BLaER1 (cell line): ENCODE data around the gene PARN.
"Not testable (repeated sequence)": the region's sequence is repeated elsewhere in the genome, so short reads cannot be mapped to it uniquely, and the experiment has no call there.

Source experiments
- H3K27ac ChIP-seq: shearing (Covaris generic); formaldehyde crosslinking; 2 replicates; pipeline ENCODE4 v1.8.1; 2022
- H3K27me3 ChIP-seq: shearing (Covaris generic); formaldehyde crosslinking; 2 replicates; pipeline ENCODE4 v1.8.1; 2022
- H3K36me3 ChIP-seq: shearing (Covaris generic); formaldehyde crosslinking; 2 replicates; pipeline ENCODE4 v1.8.1; 2022
- H3K4me1 ChIP-seq: shearing (Covaris generic); formaldehyde crosslinking; 2 replicates; pipeline ENCODE4 v1.8.1; 2022
- H3K4me2 ChIP-seq: shearing (Covaris generic); formaldehyde crosslinking; 2 replicates; pipeline ENCODE4 v1.8.1; 2022
- H3K4me3 ChIP-seq: shearing (Covaris generic); formaldehyde crosslinking; 2 replicates; pipeline ENCODE4 v1.8.1; 2022
- H3K9ac ChIP-seq: shearing (Covaris generic); formaldehyde crosslinking; 2 replicates; pipeline ENCODE4 v1.8.1; 2022
- H3K9me3 ChIP-seq: shearing (Covaris generic); formaldehyde crosslinking; 2 replicates; pipeline ENCODE4 v1.8.1; 2022
- H4K20me1 ChIP-seq: shearing (Covaris generic); formaldehyde crosslinking; 2 replicates; pipeline ENCODE4 v1.8.1; 2022
- Cebpa-rat ChIP-seq: shearing (Covaris generic); IDR thresholded peaks from 2 replicates; pipeline ENCODE4 v1.8.1; 2022

The PARN gene

GRCh38 chr16:14652726-14653125 lies 22.7 kb upstream of the PARN start:
- TF ChIP-seq Cebpa-rat = no peak
- Histone ChIP-seq H3K9ac (no peak overlapping the region), H3K4me3 (no peak overlapping the region), H3K9me3 (no peaks in the 10 kb centered on the region), H3K4me2 (no peak overlapping the region), H4K20me1 (peaks cover 68% of the 10 kb centered on the region), H3K4me1 (peaks cover 4% of the 10 kb centered on the region), H3K27ac (no peak overlapping the region), H3K27me3 (no peaks in the 10 kb centered on the region), H3K36me3 (peaks cover 100% of the 10 kb centered on the region)

GRCh38 chr16:14650629-14651028 lies 20.6 kb upstream of the PARN start:
- Histone ChIP-seq H3K36me3 (peaks cover 100% of the 10 kb centered on the region), H3K9ac (no peak overlapping the region), H4K20me1 (peaks cover 86% of the 10 kb centered on the region), H3K4me3 (no peak overlapping the region), H3K27ac (no peak overlapping the region), H3K9me3 (no peaks in the 10 kb centered on the region), H3K27me3 (no peaks in the 10 kb centered on the region), H3K4me2 (no peak overlapping the region), H3K4me1 (no peaks in the 10 kb centered on the region)
- no peak for TF ChIP-seq Cebpa-rat

- H3K4me2 ChIP-seq = no peak overlapping the region
- no peak overlapping the region for H3K9ac ChIP-seq
- no peaks in the 10 kb centered on the region for H3K9me3 ChIP-seq
- H3K27ac ChIP-seq = no peak overlapping the region
- H3K4me3 ChIP-seq = no peak overlapping the region
- H3K36me3 ChIP-seq = peaks cover 100% of the 10 kb centered on the region
- H3K4me1 ChIP-seq = no peaks in the 10 kb centered on the region
- no peaks in the 10 kb centered on the region for H3K27me3 ChIP-seq
- peaks cover 87% of the 10 kb centered on the region for H4K20me1 ChIP-seq
- TF ChIP-seq Cebpa-rat = no peak
Observed at GRCh38 chr16:14649816-14650215, 19.8 kb upstream of the PARN start.

DNA sequence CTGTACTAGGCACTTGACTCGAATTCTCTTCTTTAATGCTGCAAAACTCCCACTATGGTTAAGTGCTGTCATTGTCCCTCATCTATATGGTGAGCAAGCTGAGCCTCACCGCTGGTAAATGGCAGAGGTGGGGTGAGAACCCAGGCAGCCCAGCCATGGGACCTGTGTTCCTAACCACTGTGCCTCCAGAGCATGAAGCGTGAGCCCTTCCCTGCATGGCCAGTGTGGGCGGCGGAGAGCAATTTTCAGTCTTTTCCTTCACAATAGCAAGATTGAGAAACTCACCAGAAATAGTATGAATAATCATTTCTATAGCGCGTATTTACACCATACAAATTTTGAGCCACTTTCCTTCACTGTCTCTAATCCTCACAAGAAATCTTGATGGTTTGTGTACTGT lies 11.9 kb upstream of the PARN start:
- Histone ChIP-seq H3K4me3 (no peak overlapping the region), H3K9ac (no peak overlapping the region), H3K27ac (no peak overlapping the region), H3K4me1 (no peaks in the 10 kb centered on the region), H3K4me2 (no peak overlapping the region), H3K9me3 (no peaks in the 10 kb centered on the region), H4K20me1 (peaks cover 100% of the 10 kb centered on the region), H3K36me3 (peaks cover 98% of the 10 kb centered on the region), H3K27me3 (no peaks in the 10 kb centered on the region)
- no peak for TF ChIP-seq Cebpa-rat

DNA sequence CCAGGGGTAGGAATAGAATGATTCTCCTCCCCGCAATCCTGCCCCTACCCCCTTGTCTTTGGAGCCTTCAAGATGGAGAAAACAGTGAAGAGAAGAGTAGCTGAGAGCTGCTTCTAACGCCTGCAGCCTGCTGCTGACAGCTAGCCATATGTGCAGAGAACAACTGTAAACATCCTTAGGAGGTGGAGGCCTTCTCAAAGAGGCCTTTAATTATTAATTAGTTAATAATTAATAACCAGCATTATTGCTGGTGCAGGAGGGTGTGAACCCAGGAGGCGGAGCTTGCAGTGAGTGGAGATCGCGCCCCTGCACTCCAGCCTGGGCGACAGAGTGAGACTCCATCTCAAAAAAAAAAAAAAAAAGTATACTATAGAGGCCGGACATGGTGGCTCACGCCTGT lies 11.1 kb upstream of the PARN start:
- Histone ChIP-seq H3K4me1 (no peaks in the 10 kb centered on the region), H3K4me2 (no peak overlapping the region), H3K4me3 (no peak overlapping the region), H4K20me1 (peaks cover 100% of the 10 kb centered on the region), H3K36me3 (peaks cover 92% of the 10 kb centered on the region), H3K9ac (no peak overlapping the region), H3K9me3 (no peaks in the 10 kb centered on the region), H3K27me3 (no peaks in the 10 kb centered on the region), H3K27ac (no peak overlapping the region)
- TF ChIP-seq Cebpa-rat = no peak

DNA sequence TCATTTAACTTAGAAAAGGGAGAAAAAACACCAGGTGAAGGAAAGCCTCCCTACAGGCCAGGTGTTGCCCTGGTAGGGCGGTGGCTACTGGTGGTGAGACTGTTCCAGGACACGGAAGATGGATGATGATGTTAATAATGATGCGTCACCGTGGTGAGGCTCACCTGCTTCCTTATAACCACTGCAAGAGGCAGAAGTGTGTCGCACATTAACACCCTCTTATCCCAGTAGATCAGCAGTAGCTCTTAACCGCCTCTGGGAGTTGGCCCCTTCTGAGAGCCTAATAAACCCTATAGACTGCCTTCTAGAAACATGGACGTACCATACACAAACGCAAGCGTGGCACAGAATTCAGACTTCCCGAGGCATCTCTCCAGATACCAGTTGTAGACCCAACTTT lies 10.5 kb upstream of the PARN start:
- Histone ChIP-seq H3K36me3 (peaks cover 91% of the 10 kb centered on the region), H3K4me3 (no peak overlapping the region), H3K4me2 (no peak overlapping the region), H4K20me1 (peaks cover 100% of the 10 kb centered on the region), H3K9me3 (no peaks in the 10 kb centered on the region), H3K9ac (no peak overlapping the region), H3K27me3 (no peaks in the 10 kb centered on the region), H3K27ac (no peak overlapping the region), H3K4me1 (no peaks in the 10 kb centered on the region)
- no peak for TF ChIP-seq Cebpa-rat

DNA sequence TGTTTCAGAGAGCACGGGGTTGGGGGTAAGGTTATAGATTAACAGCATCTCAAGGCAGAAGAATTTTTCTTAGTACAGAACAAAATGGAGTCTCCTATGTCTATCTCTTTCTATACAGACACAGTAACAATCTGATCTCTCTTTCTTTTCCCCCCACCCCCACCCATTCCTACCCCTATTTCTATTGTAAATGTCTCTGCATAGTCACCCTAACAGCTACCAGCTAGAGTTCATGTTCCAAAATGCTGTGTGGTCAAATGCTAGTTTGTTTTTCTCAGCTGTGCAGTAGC lies 6.8 kb upstream of the PARN start:
- peaks cover 89% of the 10 kb centered on the region for H4K20me1 ChIP-seq
- not testable (repeated sequence) for H3K27ac ChIP-seq, H3K9me3 ChIP-seq, H3K4me2 ChIP-seq, H3K4me3 ChIP-seq, H3K9ac ChIP-seq, H3K27me3 ChIP-seq
- H3K4me1 ChIP-seq = peaks cover 15% of the 10 kb centered on the region
- peaks cover 62% of the 10 kb centered on the region for H3K36me3 ChIP-seq

- not testable (repeated sequence) for H3K27me3 ChIP-seq, H3K9ac ChIP-seq, H3K9me3 ChIP-seq, H3K27ac ChIP-seq, H3K4me2 ChIP-seq, H3K4me3 ChIP-seq
- peaks cover 21% of the 10 kb centered on the region for H3K4me1 ChIP-seq
- H3K36me3 ChIP-seq = peaks cover 56% of the 10 kb centered on the region
- H4K20me1 ChIP-seq = peaks cover 84% of the 10 kb centered on the region
Observed at GRCh38 chr16:14636179-14636950, 6.3 kb upstream of the PARN start.

DNA sequence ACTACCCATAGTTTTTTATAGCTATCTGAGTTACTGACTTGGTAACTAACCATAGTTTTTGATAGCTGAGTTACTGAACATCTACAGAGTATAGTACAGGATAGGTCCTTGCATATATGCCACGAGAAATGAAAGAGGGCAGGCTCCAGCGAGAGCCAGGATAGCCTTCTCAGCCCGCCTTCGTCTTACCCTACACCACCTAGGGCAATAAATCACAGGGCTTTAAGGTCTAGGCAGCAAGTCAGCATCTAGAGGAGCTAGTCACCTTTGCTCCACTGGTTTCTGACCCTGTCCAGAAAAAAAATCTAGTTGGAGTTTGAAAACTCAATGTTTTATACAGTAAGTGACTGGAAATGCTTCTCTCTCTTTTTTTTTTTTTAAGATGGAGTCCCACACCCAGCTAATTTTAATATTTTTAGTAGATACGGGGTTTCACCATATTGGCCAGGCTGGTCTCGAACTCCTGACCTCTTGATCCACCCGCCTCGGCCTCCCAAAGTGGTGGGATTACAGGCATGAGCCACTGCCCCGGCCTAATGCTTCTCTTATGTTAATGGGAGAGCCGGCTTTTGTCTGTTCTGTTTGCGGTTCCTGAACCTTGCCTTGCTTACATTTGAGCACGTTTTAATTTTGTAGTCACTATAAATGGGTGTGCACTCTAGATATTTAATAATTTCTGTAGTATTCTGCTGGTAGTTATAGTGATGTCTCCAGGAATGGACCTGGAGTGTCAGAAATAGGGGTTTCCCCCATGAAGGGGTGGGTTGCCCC lies 5.5 kb upstream of the PARN start:
- no peak overlapping the region for H3K9ac ChIP-seq
- no peak overlapping the region for H3K4me3 ChIP-seq
- TF ChIP-seq Cebpa-rat = no peak
- peaks cover 25% of the 10 kb centered on the region for H3K4me1 ChIP-seq
- peaks cover 76% of the 10 kb centered on the region for H4K20me1 ChIP-seq
- no peaks in the 10 kb centered on the region for H3K27me3 ChIP-seq
- peaks cover 48% of the 10 kb centered on the region for H3K36me3 ChIP-seq
- H3K4me2 ChIP-seq = no peak overlapping the region
- no peaks in the 10 kb centered on the region for H3K9me3 ChIP-seq
- no peak overlapping the region for H3K27ac ChIP-seq

DNA sequence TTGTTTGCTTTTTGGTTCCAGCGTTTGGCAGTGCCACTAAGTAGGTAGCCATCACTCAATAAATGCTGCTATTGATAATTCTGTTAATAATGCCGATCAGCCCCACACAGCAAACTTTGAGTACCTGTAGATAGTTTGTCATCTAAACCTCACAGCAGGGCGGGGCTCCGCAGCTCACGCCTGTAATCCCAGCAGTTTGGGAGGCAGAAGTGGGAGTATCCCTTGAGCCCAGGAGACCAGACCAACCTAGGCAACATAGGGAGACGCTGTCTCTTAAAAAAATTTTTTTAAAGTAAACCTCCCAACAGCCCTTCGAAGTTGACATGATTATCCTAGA lies 4.3 kb upstream of the PARN start:
- H3K4me1 ChIP-seq = peaks cover 30% of the 10 kb centered on the region
- peaks cover 36% of the 10 kb centered on the region for H3K36me3 ChIP-seq
- H3K4me2 ChIP-seq = peak overlapping the region; percentile 90
- TF ChIP-seq Cebpa-rat = no peak
- peaks cover 64% of the 10 kb centered on the region for H4K20me1 ChIP-seq
- no peak overlapping the region for H3K9ac ChIP-seq
- H3K27me3 ChIP-seq = no peaks in the 10 kb centered on the region
- peak overlapping the region; percentile 91 for H3K4me3 ChIP-seq
- no peak overlapping the region for H3K27ac ChIP-seq
- no peaks in the 10 kb centered on the region for H3K9me3 ChIP-seq
